Endothelial cell (in vitro differentiated cells): Measurements from ENCODE around the gene DBH. TPM values are rescaled to one million over a fixed set of nuclear protein-coding genes. Genes with fewer than 3 reads are reported as not detected.

Source experiments
- DNase-seq: peaks from one replicate; pipeline ENCODE4 v3.0.0; 2021; ENCODE audit warnings: low spot score
- H3K27ac Mint-ChIP-seq: one replicate; pipeline ENCODE4 v1.8.0; 2021; ENCODE audit warnings: mixed read lengths, inconsistent platforms; ENCODE audit not compliant: unreplicated experiment
- H3K27me3 Mint-ChIP-seq: one replicate; pipeline ENCODE4 v1.8.0; 2021; ENCODE audit warnings: mild to moderate bottlenecking, moderate library complexity, mixed read lengths, inconsistent platforms; ENCODE audit not compliant: unreplicated experiment
- H3K36me3 Mint-ChIP-seq: one replicate; pipeline ENCODE4 v1.8.0; 2021; ENCODE audit warnings: mild to moderate bottlenecking, low read depth, mixed read lengths, inconsistent platforms; ENCODE audit not compliant: unreplicated experiment
- H3K4me1 Mint-ChIP-seq: one replicate; pipeline ENCODE4 v1.8.0; 2021; ENCODE audit warnings: mild to moderate bottlenecking, mixed read lengths, inconsistent platforms; ENCODE audit not compliant: unreplicated experiment
- H3K4me3 Mint-ChIP-seq: one replicate; pipeline ENCODE4 v1.8.0; 2021; ENCODE audit warnings: mild to moderate bottlenecking, mixed read lengths, inconsistent platforms; ENCODE audit not compliant: unreplicated experiment
- H3K9me3 Mint-ChIP-seq: one replicate; pipeline ENCODE4 v1.8.0; 2021; ENCODE audit warnings: mixed read lengths, inconsistent platforms; ENCODE audit not compliant: unreplicated experiment
- CTCF ChIP-seq: fragments of 200-600 bp; sonication (generic); IDR thresholded peaks from one replicate; pipeline ENCODE4 v1.5.0; 2021; ENCODE audit warnings: antibody characterized with exemption; ENCODE audit not compliant: unreplicated experiment
- total RNA-seq: library from RNA; stranded (reverse); fragmentation: NEBNext Ultra II Directional; extraction: Animal tissue kit (Norgen Biotek cat#: 25700); gene quantifications from one replicate; pipeline ENCODE4 v1.2.1, GENCODE V29; 2021; ENCODE audit not compliant: unreplicated experiment

DBH gene
- total RNA-seq, 1 donor from 2014 or later = 0.08 TPM

- Mint-ChIP-seq H3K36me3 (no peaks in the 10 kb centered on the region), H3K27ac (no peak overlapping the region), H3K4me3 (no peak overlapping the region), H3K9me3 (no peaks in the 10 kb centered on the region), H3K27me3 (peaks cover 11% of the 10 kb centered on the region), H3K4me1 (peaks cover 11% of the 10 kb centered on the region)
- TF ChIP-seq CTCF = no peak
- DNase-seq = no peak
These were observed 66.0 kb downstream of the DBH start for GRCh38 chr9:133701981-133702797.

GRCh38 chr9:133702798-133703590 lies 66.8 kb downstream of the DBH start:
- Mint-ChIP-seq H3K36me3 (no peaks in the 10 kb centered on the region), H3K4me3 (no peak overlapping the region), H3K27ac (no peak overlapping the region), H3K27me3 (peaks cover 11% of the 10 kb centered on the region), H3K4me1 (peaks cover 11% of the 10 kb centered on the region), H3K9me3 (no peaks in the 10 kb centered on the region)
- DNase-seq = no peak
- TF ChIP-seq CTCF = no peak

- Mint-ChIP-seq H3K4me1 (peaks cover 11% of the 10 kb centered on the region), H3K27ac (no peak overlapping the region), H3K36me3 (no peaks in the 10 kb centered on the region), H3K27me3 (peaks cover 11% of the 10 kb centered on the region), H3K9me3 (no peaks in the 10 kb centered on the region), H3K4me3 (no peak overlapping the region)
- TF ChIP-seq CTCF = no peak
- DNase-seq = no peak
These were observed 67.6 kb downstream of the DBH start for GRCh38 chr9:133703591-133704399.

- peaks cover 11% of the 10 kb centered on the region for H3K4me1 Mint-ChIP-seq
- H3K9me3 Mint-ChIP-seq = no peaks in the 10 kb centered on the region
- no peak for TF ChIP-seq CTCF
- no peaks in the 10 kb centered on the region for H3K36me3 Mint-ChIP-seq
- no peak overlapping the region for H3K27ac Mint-ChIP-seq
- peaks cover 11% of the 10 kb centered on the region for H3K27me3 Mint-ChIP-seq
- DNase-seq = no peak
- H3K4me3 Mint-ChIP-seq = no peak overlapping the region
These were observed 68.6 kb downstream of the DBH start for GRCh38 chr9:133704711-133705181.
